NCI-H2227 treated with DMSO at 0.1 percent for 48 hours (cell line): ENCODE data around the gene NKD2.
"Not testable (repeated sequence)": the region's sequence is repeated elsewhere in the genome, so short reads cannot be mapped to it uniquely, and the experiment has no call there.

Source experiments
- DNase-seq: peaks from one replicate; lab custom pipeline; 2025; lab: John Stamatoyannopoulos, UW

NKD2 gene

DNA sequence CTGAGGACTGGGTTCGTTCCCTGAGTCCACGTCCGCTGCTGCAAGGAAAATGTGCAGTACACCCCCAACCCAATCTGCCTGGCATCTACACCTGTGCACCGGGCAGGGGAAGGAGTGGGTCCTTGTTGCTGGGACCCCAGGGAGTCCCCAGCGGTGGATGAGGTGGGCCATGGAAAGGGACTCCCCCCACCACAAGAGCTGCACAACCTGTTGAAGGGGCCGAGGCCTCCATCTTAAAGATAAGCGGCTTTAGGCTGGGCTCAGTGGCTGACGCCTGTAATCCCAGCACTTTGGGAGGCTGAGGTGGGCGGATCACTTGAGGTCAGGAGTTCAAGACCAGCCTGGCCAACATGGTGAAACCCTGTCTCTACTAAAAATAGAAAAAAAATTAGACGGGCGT lies 7.8 kb upstream of the NKD2 start:
- DNase-seq, result not testable (repeated sequence)

DNA sequence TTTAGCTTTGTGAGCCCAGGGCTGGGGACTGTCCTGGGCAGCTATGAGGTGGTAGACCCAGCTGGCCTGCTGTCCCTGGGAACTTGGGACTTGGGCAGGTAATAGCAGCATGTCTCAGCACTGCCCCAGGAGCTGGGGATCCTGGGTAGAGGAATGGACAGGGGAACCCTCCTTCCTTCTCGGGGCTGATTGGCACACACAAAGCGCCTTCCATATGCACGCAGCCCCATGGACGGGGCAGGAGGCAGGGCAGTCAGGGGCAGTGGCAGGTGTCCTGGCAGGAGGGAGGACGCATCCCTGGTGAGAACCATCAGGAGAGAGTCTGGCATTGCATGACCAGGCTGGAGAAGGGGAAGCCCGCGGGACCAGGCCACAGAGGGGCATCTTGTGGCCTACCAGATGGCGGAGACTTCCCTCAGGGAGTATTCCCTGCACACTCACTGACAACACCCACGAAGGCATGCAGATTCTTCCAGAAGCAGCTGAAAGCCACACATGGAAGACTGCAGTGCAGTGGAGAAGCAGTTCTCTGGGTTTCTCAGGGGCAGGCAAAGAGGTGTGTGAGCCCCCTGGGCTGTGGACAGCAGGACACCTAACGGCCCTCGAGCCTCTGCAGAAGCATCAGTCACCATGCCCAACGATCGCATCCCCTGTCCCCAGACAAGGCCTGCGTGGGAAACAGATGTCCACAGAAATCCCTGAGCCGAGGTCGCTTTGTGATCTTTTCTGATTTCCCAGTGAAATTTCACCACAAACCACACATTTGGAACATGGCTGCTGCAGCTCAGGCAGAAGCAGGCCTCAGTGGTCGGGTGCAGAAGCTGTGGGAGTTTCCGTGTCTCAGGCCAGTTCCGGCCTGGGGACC lies 7.0 kb upstream of the NKD2 start:
- DNase-seq, result no peak

DNA sequence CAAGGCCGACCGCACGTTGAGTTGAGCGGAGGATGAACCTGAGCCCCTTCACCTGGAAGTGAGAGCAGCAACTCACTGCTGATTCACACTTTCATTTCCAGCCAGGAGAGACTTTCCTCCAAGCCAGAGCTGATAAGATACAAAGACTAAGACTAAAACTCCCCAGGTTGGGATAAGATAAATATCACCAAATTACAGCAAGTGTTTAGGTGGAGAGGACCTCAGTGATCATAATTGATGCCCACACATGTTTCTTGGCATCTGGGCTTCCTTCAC lies 6.4 kb upstream of the NKD2 start:
- no peak for DNase-seq

DNA sequence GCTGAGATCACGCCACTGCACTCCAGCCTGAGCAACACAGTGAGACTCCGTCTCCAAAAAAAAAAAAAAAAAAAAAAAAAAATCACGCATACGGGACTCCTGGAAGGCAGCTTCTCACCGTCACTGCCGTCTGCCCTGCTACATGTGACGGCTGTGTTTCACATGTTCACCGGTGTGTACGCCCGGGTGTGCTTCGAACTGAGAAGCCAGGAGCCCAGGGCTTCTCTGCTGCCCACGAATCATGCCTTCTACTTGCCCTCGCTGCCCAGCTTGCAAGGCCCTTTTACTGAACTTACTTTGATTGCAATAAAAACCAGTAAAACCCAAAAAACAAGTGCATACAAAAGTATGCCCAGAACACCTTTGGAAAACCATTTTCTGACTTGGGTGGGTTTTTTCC lies 5.8 kb upstream of the NKD2 start:
- no peak for DNase-seq

DNA sequence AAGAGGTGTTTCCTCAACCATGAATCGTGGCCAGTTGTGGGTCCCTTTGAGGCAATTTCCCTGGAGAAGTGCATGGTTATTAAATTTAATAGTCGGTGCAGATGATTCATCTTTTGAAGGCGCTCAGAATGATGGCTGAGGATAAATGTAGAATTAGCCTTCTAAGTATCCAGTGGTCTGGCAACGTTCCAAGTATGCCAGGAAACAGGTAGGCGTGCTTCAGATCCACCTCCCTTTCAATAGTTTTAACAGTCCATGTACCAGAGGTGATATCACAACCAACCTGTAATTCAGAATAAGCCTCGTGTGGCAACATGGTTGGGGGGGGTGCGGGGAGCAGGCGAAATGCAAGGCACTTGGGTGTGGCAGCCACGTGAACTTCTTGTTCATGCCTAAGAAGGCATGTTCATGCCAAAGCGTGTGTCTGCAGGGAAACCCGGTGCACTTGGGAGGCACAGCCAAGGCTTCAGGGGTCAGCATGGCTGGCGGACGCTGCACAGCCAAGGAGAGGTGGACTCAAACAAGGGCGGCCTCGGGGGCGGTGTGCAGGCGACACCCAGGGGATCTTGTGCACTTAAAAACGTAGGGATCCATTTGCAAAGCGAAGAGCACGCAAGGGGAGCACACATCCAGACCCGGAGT lies 5.2 kb upstream of the NKD2 start:
- peak; percentile 97 for DNase-seq

DNA sequence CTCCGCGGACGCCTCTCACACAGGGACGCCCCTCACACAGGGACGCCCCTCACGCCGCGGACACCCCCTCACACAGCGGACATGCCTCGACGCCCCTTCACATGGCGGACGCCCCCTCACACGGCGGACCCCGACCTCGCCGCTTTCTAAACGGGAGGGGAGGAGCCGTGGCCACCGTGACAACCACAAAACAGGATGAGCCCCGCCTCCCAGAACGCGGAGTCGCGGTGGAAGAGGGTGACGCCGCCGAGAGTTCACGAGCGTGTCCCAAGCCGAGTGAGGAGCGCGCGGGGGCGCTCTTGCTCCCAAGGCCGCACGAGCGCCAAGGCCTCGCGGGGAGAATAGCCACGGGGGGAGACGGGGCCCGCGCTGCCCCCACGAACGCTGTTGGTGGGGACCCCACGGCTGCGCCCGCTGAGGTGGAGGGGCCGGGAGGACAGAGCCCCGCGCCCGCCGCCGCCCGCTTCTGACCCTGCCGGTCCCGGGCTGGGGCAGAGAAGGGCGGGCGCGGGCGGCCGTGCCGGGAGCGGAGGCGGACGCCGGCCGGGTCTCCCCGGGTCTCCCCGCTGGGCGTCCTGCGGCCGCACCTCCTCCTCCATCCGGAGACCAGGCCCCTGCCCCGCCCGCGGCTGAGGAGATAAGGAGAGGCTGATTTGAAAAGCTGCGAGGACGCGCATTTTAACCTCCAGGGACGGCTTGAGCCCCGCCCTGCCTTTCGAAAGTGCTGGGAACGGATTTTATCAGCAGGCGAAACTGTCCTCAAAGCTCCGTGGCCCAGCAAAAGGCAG lies 3.9 kb upstream of the NKD2 start:
- DNase-seq, result peak; percentile 23

DNA sequence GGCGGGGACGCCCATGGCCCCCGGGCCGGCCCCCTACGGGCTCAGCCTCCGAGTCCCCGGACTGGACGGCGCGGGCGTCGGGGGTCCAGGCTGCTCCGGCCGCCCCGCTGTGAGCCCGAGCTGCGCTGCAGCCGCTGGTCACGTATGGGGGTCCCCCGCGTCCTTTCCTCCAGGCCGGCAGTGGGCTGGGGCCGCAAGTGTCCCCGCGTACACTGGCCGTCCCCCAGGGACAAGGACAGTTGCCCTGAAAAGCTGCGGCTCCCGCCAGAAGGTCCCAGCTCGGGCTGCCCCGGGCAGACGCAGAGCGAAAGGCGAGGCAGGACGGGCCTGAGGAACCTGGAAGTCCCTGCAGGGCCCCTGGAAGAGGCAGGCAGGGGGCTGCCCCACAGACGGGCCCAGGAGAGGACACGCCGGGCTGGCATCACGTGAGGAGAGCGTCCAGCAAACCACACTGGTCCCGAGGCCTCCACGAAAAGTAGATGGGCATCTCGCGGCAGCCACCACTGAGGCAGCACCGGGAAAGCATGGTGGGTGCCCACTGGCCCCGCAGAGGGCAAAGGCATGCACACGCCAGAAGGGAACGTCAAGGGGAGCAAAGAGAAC lies 3.3 kb upstream of the NKD2 start:
- no peak for DNase-seq

DNA sequence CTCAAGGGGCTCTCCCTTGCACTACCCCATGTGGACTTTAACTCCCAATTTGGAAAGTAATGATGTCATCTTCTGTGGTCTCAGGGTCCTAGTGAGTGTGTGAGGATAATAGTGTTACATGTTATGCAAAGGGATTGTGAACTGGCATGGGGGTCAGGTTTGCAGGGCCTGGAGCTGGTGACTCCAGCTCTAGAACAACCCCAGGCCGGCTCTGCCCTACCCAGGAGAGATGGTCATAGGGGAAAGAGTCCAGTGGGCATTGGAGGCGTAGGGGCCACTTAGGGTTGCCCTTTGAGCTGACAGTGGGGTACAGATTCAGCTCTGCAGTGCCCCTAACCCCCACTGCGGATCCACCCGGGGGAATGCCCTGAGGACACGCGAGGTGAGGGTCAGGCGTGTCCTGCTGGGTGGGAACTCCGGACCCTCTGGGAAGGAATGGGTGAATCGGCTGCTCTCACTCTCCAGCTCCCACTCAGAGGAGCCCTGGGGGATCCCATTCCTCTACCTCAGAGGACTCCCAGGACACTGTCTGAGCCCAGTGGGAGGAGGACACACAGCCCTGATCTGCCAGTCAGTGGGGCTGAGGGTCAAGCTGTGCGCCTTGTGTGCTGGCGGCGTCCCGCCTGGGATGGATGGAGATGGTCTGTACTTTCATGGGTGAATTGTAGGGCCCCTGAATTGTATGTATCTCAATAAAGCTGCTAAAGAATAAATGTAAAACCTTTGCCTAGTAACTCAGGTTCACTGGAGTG lies 2.5 kb upstream of the NKD2 start:
- no peak for DNase-seq

DNA sequence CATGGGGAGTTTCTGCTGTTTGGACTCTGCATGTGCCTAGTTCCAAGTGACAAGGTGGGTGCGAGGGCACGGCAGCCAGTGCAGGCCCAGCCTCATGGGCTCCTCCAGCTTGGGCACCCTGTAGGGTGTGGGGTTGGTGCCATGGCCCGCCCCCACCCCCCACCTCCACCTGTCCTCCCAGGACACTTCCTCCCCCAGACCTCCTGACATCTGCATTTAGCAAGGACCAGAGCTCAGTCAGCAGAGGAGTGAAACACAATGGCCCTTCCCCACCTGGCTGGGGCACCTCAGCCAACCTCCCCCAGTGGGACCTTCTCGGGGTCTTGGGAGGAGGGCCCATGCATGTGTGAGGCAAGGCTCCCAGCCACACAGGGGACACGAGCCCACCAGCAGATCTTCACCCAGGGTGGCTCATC lies 1.9 kb upstream of the NKD2 start:
- DNase-seq, result no peak

DNA sequence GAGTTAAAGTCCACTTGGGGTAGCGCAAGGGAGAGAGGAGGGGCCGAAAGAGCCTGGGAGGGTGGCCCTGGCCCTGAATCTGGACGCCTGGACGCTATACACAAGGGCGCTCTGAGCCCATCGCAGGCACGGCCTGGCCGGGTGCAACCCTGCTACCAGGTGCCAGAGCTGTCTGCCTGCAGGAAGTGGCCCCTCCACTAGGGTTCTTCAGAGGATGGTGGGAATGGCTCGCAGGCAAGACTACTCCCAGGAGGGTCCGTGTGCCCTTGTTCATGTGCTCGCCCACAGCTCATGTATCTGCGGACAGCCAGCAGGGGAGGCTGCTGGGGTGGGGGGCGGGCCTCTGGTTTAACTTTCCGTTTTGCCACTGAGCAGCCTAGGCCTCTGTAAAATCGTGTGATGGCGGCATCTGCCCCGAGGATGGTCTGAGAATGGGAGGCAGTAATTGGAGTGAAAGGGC lies 1.4 kb upstream of the NKD2 start:
- no peak for DNase-seq

DNA sequence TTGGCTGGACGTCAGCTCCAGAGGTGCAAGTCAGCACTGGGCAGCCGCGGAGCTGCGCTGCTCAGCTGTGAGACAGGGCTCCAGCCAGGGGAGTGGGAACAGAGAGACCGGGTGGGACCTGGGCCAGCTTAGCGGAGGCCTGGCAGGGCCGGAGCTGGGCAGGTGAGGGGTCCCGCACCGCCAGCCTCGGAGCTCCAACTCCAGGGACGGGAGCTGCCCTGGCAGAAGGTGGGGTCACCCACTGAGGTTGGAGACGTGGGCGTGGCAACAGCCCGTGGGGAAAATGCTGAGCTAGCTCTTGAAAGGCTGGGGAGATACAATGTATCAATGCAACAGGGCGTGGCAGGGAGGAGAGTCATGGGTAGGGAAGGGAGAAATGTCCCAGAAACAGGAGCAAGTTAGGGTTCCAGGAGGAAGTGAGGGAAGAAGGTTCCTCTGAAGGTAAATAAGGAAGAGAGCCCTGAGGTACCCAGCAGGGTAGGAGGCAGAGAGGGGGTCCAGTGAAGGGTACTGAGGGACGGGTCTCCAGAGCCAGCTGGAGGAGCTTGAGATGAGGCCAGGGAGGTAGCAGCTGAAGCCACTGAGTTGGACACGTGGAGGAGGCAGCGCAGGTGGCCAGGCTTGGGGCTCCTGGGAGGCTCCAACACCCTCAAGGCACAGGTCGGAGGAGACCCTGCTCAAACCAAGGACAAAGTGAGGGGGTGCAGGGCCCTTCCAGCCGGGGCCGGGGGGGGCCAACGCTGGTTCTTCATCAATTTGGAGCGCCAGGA lies 736 bp upstream of the NKD2 start:
- no peak for DNase-seq

DNA sequence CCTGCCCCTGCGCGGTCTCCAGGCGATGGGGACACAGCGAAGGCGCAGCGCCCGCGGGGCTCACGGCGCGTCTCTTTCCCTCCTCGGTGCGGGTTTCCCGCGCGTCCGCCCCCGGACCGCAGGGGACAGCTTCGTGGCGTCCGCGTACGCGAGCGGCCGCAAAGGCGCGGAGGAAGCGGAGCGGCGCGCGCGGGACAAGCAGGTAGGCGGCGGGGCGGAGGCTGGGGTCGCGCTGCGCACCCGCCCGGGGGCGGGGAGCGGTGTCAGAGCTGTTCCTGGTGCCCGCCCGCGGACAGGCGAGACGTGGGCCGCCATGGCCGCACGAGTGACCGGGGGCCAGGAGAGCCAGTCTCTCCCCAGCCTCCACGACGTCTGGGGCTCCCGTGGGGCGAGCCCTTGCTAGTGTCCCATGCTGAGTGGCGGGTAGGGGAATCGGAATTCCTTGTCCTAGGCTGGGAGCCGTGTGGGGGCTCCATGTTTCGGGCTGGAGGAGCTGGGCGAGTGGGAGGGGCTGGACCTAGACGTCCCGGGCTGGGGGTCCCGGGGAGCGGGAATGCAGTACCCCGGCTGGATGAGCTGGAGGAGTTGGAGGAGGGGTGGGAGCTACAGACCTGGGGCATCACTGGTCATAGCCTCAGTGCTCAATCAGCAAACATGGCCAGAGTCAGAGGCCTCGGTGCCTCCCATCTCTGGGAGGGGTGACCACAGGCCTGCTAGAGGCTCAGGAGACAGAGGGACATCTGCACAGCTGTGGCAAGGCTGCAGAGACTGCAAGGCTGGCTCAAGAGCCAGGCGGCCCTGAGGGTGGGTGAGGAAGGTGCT lies 968 bp downstream of the NKD2 start:
- DNase-seq, result no peak

DNA sequence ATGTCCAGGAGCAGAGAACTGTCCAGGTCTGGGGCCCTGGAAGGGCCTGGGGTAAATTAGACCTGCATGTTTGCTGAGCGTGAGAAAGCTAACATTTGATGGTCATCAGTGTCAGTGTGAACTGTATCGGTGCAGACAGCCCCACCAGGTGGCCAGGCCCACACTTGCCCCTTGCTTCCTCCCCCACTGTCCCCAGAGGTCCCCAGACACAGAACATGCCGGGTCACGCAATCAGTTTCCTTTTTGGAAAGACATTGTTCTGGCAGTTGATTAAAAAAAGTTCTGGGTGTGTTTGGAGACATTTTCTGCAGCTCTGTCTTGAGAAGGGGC lies 1.5 kb downstream of the NKD2 start:
- DNase-seq, result no peak

DNA sequence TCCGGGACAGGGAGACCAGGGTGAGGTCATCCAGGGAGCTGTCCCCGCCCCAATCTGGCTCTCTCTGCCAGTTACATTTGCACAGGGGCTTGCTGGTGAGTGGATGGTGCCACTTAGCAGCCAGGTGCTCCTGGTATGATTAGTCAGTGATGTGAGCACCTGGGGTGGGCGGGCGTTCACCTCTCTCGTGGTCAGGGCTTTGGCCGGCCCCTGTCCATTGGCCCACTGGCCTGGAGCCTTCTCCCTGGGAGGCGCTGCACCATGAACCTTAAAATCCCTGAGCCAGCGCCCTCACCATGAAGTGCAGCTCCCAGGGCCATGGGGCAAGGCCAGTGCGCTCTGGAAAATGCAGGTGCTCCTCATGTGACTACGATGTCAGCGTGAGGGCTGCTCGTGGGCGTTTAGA lies 2.0 kb downstream of the NKD2 start:
- no peak for DNase-seq

DNA sequence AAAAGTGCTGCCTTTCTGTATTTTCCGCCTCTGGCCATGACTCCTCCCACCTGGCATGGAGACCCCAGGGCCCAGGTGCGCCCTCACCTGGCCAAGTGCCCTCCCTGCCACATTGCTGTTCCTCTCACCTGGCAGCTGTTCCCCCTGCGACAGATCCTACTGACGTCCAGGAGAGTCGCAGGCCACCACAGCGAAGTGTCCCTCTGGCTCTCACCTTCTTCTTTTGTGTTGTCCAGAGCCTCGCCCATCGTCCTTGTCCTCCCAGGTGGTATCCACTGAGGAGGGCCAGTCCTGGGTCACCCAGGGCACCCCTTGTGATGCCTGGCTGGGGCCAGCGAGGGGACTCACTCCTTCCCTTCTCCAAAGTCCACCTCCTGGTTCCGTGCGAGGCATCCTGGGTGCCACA lies 2.6 kb downstream of the NKD2 start:
- DNase-seq, result no peak

DNA sequence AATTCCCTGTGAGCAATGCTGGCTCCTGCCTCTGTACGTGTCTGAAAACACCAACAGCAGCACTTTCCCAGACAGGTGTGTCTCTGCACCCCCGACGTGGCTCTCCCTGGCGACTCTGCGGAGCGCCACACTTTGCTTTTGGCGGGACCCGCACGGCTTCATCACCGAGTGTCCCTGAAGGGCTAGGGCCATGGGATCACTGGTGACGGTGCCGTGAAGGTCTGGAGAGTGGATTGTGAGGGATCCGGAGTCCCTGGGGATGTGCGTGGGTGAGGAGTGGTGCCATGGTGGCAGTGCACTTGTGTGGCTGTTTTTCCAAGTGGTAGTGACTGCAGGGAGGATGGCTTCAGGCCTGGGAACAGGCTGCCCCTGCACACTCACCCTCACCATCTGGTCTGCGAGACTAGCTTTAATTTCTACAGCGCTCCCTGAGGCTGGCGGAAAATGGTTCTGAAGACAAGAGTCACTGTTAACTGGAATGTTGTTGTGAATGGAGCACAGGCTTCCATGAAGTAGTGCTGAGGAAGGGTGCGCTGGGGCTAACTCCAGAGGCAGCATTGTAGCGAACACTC lies 3.2 kb downstream of the NKD2 start:
- no peak for DNase-seq

DNA sequence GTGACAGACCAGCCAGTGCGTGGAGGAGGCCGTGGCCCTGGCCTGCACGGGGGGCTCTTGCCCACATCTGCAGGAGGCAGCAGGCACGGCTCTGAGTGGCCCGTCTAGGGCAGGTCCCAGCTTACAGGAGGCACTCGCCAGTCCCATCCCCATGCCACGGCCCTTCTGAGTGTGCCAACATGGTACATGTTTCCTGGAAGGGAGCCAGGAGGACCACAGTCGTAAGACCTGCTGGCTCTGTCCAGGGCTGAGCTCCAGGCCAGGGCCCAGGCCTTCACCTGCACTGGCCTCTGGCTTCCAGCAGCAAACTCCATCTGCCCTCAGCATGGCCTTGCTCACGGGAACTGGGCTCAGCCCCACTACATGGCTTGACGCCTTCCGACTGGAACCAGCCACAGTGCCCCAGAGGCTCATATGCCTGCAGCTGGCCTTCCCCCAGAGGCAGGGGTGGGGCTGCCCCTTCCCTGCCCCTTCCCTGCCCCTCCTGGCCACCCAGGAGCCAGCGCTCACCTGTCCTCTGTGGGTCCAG lies 3.8 kb downstream of the NKD2 start:
- DNase-seq, result no peak

DNA sequence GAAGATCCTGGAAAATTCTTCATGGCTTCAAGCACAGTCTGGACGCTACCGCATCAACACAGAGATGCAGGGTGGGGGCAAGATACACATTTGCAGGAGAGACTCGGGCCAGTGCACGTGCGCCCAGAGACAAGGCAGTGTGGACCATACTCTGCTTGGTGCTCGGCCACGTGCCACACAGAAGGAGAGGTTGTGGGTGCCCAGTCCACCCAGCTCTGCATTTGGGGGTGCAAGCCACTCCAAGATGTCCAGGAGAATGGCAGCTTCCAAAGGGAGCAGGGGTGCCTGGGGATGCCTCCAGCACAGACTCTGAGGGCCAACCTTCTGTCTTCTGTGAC lies 4.3 kb downstream of the NKD2 start:
- no peak for DNase-seq

DNA sequence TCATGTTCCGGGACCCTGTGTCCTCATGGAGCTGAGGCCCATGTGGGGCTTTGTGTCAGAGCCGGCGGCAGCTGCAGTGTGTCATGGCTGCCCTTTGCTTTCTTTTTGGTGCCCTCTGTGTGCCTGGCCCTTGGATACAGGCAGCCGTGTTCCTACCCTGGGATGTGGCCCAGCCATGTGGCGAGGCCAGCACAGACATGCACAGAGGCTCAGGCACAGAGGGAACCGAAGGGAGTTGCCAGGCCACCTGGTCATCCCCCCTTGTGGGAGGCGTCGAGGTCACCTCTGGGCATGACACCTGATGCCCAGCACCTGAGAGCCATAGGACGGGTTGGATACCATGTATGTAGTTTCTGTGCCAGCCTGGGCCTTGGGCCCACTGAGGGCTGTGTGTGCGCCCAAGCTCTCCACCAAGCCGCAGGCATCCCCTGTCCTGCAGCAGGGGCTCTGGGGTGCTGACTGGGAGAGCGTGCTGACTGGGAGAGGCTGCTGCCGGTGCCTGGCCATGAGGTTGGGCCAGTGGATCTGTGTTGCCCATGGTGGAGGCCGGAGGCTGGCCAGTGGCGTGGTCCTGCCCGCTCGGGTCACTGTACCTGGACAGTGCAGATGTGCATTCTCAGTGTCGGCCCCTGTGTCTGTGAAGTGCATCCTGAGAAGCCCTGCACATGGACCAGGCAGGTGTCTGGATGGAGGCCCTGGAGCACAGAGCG lies 4.8 kb downstream of the NKD2 start:
- no peak for DNase-seq
